MM.1S (cell line): Measurements from ENCODE around the gene TMEM150A.

Experiments used
- CTCF ChIP-seq: fragments of 300-600 bp; sonication (generic); IDR thresholded peaks from 2 replicates; pipeline ENCODE4 v1.5.1; 2016; ENCODE audit warnings: antibody characterized with exemption, low read length, mixed read lengths
- EZH2 ChIP-seq: fragments of 300-600 bp; sonication (generic); optimal IDR thresholded peaks from 2 replicates; pipeline ENCODE3; 2017; ENCODE audit warnings: low read depth, mild to moderate bottlenecking, antibody characterized with exemption, low read length, mixed read lengths
- EZH2phosphoT487 ChIP-seq: fragments of 300-600 bp; sonication (generic); IDR thresholded peaks from 2 replicates; pipeline ENCODE4 v1.6.1; 2018; ENCODE audit warnings: antibody characterized with exemption, low read length

- TF ChIP-seq CTCF, result no peak
- TF ChIP-seq EZH2, result no peak
- TF ChIP-seq EZH2phosphoT487, result no peak
Observed at GRCh38 chr2:85606116-85606455, 3.6 kb upstream of the TMEM150A start.
